Chondrocyte (in vitro differentiated cells): Measurements from ENCODE around the gene CHRNB2. TPM values are rescaled to one million over a fixed set of nuclear protein-coding genes. Genes with fewer than 3 reads are reported as not detected.
A peak's percentile ranks its signal among the peaks of the same experiment; 100 is the strongest.

ENCODE experiments used
- DNase-seq: peaks from one replicate; pipeline ENCODE4 v3.0.0; 2021; ENCODE audit warnings: mixed read lengths, low spot score
- H3K27ac Mint-ChIP-seq: one replicate; pipeline ENCODE4 v1.8.0; 2021; ENCODE audit warnings: mild to moderate bottlenecking, moderate library complexity, mixed read lengths; ENCODE audit not compliant: unreplicated experiment
- H3K27me3 Mint-ChIP-seq: 2 replicates; pipeline ENCODE4 v1.8.0; 2021; ENCODE audit warnings: low read depth, mixed read lengths
- H3K36me3 Mint-ChIP-seq: 2 replicates; pipeline ENCODE4 v1.8.0; 2021; ENCODE audit warnings: low read depth, mixed read lengths
- H3K4me1 Mint-ChIP-seq: 2 replicates; pipeline ENCODE4 v1.8.0; 2021; ENCODE audit warnings: low read depth, mild to moderate bottlenecking, mixed read lengths
- H3K4me3 Mint-ChIP-seq: one replicate; pipeline ENCODE4 v1.8.0; 2021; ENCODE audit warnings: mild to moderate bottlenecking, moderate library complexity, mixed read lengths; ENCODE audit not compliant: unreplicated experiment
- H3K9me3 Mint-ChIP-seq: 2 replicates; pipeline ENCODE4 v1.8.0; 2021; ENCODE audit warnings: low read depth, mixed read lengths
- CTCF ChIP-seq: fragments of 200-600 bp; sonication (generic); IDR thresholded peaks from 2 replicates; pipeline ENCODE4 v1.5.0; 2021; ENCODE audit warnings: antibody characterized with exemption, mild to moderate bottlenecking, moderate library complexity
- total RNA-seq: library from RNA; stranded (reverse); gene quantifications from 3 replicates; pipeline ENCODE4 v1.2.1, GENCODE V29; 2021

Gene CHRNB2
- total RNA-seq, 1 donor from 2014 or later, result not detected

- Mint-ChIP-seq H3K27me3 (no peaks in the 10 kb centered on the region), H3K27ac (no peak overlapping the region), H3K36me3 (peaks cover 36% of the 10 kb centered on the region)
Observed at GRCh38 chr1:154549202-154549770, 18.3 kb upstream of the CHRNB2 start.

GRCh38 chr1:154550070-154550469, 17.5 kb upstream of the CHRNB2 start:
- Mint-ChIP-seq H3K27me3 (no peaks in the 10 kb centered on the region), H3K9me3 (no peaks in the 10 kb centered on the region), H3K27ac (no peak overlapping the region), H3K4me3 (no peak overlapping the region), H3K36me3 (peaks cover 42% of the 10 kb centered on the region), H3K4me1 (peaks cover 16% of the 10 kb centered on the region)
- DNase-seq, result no peak
- TF ChIP-seq CTCF, result no peak

More at GRCh38 chr1:154549202-154549770, 18.3 kb upstream of the CHRNB2 start:
- Mint-ChIP-seq H3K4me1 (peaks cover 15% of the 10 kb centered on the region), H3K9me3 (no peaks in the 10 kb centered on the region), H3K4me3 (no peak overlapping the region)
- TF ChIP-seq CTCF, result no peak
- no peak for DNase-seq

DNA sequence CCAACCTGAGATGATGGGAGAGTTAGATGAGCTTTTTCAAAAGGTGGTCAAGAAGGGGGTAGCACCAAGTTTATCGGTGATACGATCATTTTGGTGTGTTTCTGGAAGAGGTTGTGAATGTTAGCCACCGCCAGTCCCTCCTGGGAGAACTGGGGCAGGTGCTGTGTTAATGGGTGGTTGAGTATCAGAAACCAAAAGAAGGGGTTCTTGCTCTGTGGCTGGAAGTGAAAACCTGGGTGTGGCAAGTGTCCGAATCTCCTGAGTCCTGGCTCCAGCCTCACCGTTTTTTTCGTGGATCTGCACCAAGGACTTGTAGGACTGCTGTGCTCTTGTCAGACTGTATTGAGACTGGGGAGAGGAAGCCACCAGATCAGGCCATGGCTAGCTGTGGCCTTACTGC, 16.9 kb upstream of the CHRNB2 start:
- Mint-ChIP-seq H3K27me3 (no peaks in the 10 kb centered on the region), H3K27ac (peak overlapping the region; percentile 60), H3K36me3 (peaks cover 44% of the 10 kb centered on the region), H3K9me3 (no peaks in the 10 kb centered on the region), H3K4me1 (peaks cover 20% of the 10 kb centered on the region), H3K4me3 (no peak overlapping the region)
- DNase-seq, result no peak
- TF ChIP-seq CTCF, result no peak

DNA sequence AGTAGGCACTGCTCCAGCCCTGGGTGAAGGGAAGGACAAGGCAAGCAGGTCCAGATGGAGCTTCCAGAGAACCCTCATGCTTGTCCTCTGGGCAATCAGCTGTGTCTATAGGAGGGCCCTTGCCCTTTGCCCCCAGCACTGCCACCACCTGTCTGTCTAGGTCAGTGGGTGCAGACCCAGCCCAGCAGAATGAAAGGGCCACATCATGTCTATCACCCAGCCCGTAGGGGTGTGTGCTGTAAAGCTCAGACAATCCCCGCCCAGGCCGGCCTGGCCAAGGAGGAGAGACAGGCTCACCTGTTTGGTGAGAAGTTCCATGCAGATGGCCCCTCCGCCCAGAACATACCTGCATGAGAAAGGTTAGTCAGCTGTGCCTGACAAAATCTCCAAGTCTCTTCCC, 16.1 kb upstream of the CHRNB2 start:
- Mint-ChIP-seq H3K9me3 (no peaks in the 10 kb centered on the region), H3K4me1 (peaks cover 28% of the 10 kb centered on the region), H3K36me3 (peaks cover 46% of the 10 kb centered on the region), H3K27me3 (no peaks in the 10 kb centered on the region), H3K27ac (no peak overlapping the region), H3K4me3 (no peak overlapping the region)
- TF ChIP-seq CTCF, result no peak
- no peak for DNase-seq

DNA sequence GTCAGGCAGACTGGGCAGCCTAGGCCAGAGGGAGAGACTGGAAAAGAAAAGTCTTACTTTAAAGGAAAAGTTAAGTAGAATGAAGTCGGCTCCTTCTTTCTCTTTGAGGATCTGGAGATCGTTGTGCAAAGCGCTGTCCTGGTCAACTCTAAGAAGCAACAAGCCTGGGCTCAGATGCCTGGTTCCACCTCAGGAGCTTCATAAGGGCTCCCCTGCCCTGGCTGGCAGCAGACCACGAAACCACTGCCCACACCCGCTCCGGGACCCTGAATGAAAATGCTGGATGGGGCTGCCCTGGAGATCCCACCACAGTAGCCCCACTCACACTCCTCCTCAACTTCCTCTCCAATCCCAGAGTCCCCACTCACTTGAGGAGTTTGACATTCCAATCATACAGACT, 15.5 kb upstream of the CHRNB2 start:
- Mint-ChIP-seq H3K27ac (no peak overlapping the region), H3K36me3 (peaks cover 46% of the 10 kb centered on the region), H3K4me1 (peaks cover 34% of the 10 kb centered on the region), H3K27me3 (no peaks in the 10 kb centered on the region), H3K4me3 (no peak overlapping the region), H3K9me3 (no peaks in the 10 kb centered on the region)
- no peak for TF ChIP-seq CTCF
- no peak for DNase-seq
